SK-N-SH treated with all-trans-retinoic acid at 6 μM for 48 hours (cell line): ENCODE results near the gene LCLAT1.

Experiments used
- RARB ChIP-seq: fragments of 250-450 bp; sonication (Bioruptor Pico); IDR thresholded peaks from 2 replicates; pipeline ENCODE4 v1.8.0; 2021; ENCODE audit warnings: mild to moderate bottlenecking, moderate library complexity
- ZFP3 ChIP-seq: fragments of 250-450 bp; sonication (Bioruptor Pico); IDR thresholded peaks from 2 replicates; pipeline ENCODE4 v1.5.0; 2020; ENCODE audit warnings: mild to moderate bottlenecking, moderate library complexity
- ZNF8 ChIP-seq: fragments of 450-650 bp; formaldehyde crosslinking; IDR thresholded peaks from 2 replicates; pipeline ENCODE4 v1.5.0; 2020; ENCODE audit warnings: mild to moderate bottlenecking, moderate library complexity

DNA sequence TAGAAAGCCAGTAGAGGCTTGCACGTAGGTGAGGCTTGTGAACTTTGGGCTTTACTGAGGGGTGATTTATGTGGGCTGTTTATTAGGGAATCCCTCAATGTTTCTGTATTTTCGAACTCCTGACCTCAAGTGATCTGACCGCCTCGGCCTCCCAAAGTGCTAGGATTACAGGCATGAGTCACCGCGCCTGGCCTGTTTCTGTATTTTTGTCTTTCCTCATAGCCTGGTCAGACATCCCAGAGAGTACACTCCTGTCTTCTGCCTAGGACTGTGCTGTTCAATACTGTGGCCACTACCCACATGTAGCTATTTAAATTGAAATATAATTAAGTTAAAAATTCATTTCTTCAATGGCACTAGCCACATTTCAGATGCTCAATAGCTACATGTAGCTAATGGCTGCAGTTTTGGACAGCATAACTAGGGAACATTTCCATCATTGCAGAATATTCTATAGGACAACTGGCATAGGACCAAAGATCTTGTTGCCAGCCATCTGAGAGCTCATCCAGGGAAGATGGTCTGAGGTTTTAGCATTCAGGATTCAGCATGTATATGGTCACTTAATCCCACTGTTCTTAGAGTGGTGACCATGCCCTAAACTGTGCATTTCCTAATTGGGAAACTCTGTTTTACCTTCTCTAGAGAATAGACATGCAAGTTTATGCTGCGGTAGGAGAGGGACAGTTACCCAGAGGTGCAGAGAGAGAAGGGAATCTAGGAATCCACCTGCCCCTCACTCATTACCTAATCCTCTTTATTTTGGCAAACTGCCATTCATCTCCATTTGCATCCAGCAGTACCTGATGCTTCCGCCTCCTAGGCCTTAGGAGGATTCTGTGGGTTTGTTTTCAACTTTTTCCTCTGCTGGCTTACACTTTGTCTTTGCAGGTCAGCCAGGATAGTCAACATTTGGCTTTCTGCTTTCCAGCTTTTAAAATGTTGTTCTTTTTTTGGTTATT is 64.4 kb downstream of the LCLAT1 start:
- TF ChIP-seq RARB (CRISPR knock-in tag), result no peak
- no peak for TF ChIP-seq ZFP3 (CRISPR knock-in tag)
- TF ChIP-seq ZNF8, result no peak
